Kidney (tissue), 14 donors: ENCODE measurements around the gene CABCOCO1. TPM values are rescaled to one million over a fixed set of nuclear protein-coding genes. Genes with fewer than 3 reads are reported as not detected.

Experiments
- DNase-seq, 5 donors: peaks; one replicate each; pipeline ENCODE4 v3.0.0-alpha.2; 2013 to 2020
- FAIRE-seq: peaks from 2 replicates; lab custom pipeline; 2012; peaks lifted over from hg19 to GRCh38; lab: Jason Lieb, UNC
- H3K27ac ChIP-seq, 2 donors: one replicate each; pipeline ENCODE4 v1.7.0; 2013; ENCODE audit warnings: low read depth in 2 of 2, low read length in 2 of 2, inconsistent platforms in 1 of 2
- H3K27me3 ChIP-seq: one replicate; pipeline ENCODE4 v1.7.1; 2013; ENCODE audit warnings: low read length, inconsistent platforms; ENCODE audit not compliant: control insufficient read depth, insufficient read depth
- H3K36me3 ChIP-seq, 3 donors: one replicate each; pipeline versions ENCODE4 v1.7.0 to v1.7.1; 2013; ENCODE audit warnings: low read length in 3 of 3, control low read depth in 1 of 3, inconsistent platforms in 1 of 3; ENCODE audit not compliant: insufficient read depth in 3 of 3, control insufficient read depth in 2 of 3
- H3K4me1 ChIP-seq, 3 donors: one replicate each; pipeline versions ENCODE4 v1.7.0 to v1.7.1; 2013; ENCODE audit warnings: low read length in 3 of 3, inconsistent platforms in 1 of 3, low read depth in 1 of 3; ENCODE audit not compliant: control insufficient read depth in 2 of 3, insufficient read depth in 2 of 3
- H3K4me3 ChIP-seq, 3 donors: one replicate each; pipeline versions ENCODE4 v1.7.0 to v1.8.1; 2013; ENCODE audit warnings: low read length in 3 of 3, control low read depth in 1 of 3, inconsistent platforms in 1 of 3
- H3K9ac ChIP-seq, 3 donors: one replicate each; pipeline versions ENCODE4 v1.7.0 to v1.7.1; 2013; ENCODE audit warnings: low read length in 3 of 3, control low read depth in 1 of 3, inconsistent platforms in 1 of 3
- H3K9me3 ChIP-seq, 3 donors: one replicate each; pipeline versions ENCODE4 v1.7.0 to v1.7.1; 2013; ENCODE audit warnings: low read length in 3 of 3, control low read depth in 1 of 3, inconsistent platforms in 1 of 3; ENCODE audit not compliant: control insufficient read depth in 2 of 3, insufficient read depth in 1 of 3
- intact Hi-C: fragments of 100-400 bp; cut with DNase I; formaldehyde crosslinking; loops from one replicate; pipeline ENCODE4 v1.11.1; 2022
- polyA plus RNA-seq: library from polyadenylated mRNA; stranded (reverse); fragments of 350-450 nt; fragmentation: Illumina TruSeq; extraction: RNeasy Lipid Tissue Mini Kit (QIAGEN cat#74804); gene quantifications from one replicate; pipeline ENCODE4 v1.2.3, GENCODE V29; 2014; ENCODE audit warnings: low read depth, low replicate concordance; ENCODE audit not compliant: insufficient read depth
- total RNA-seq: library from RNA; stranded (reverse); fragmentation: NEBNext Ultra II Directional; extraction: Animal tissue kit (Norgen Biotek cat#: 25700); gene quantifications from one replicate; pipeline ENCODE4 v1.2.1, GENCODE V29; 2021
- TF ChIP-seq, protein P1 (sequence below): IDR thresholded peaks from 3 replicates; pipeline ENCODE4 v1.5.1; 2012; ENCODE audit warnings: mild to moderate bottlenecking, moderate library complexity, borderline replicate concordance; ENCODE audit not compliant: insufficient read depth; ENCODE audit errors: extremely low read depth
- donor health status: control.
- donor health status: control.
- donor health status: control.
- donor health status: control.
- donor health status: control.
- donor health status: DM: yes; HTN: yes; CAD: no.
- donor health status: Normal renal cell carcinoma (clear cell type).

Gene CABCOCO1
- total and polyA plus RNA-seq, 2 donors from 2014 or later, result 1.5 to 2.3 TPM

DNA sequence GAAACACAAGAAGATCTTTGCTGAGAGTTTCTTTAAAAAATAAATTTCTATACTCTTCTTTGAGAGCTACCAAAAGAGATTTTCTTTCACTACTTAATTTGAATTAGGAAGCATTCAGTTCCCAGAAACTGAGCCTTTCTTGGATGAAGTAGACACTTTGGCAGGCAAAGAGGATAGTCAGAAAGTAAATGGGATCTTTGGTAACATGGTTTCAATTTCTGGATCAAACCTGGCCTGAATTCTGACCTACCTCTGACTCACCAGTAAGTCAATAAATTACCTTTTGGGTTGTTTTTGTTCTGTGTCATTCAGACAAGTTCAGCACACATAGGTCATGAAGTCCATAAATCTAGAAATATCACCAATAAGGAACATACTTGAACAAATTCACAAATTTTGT lies 26.8 kb upstream of the CABCOCO1 start:
- no peaks in the 10 kb centered on the region for H3K4me1 ChIP-seq
- TF ChIP-seq, protein P1, sequence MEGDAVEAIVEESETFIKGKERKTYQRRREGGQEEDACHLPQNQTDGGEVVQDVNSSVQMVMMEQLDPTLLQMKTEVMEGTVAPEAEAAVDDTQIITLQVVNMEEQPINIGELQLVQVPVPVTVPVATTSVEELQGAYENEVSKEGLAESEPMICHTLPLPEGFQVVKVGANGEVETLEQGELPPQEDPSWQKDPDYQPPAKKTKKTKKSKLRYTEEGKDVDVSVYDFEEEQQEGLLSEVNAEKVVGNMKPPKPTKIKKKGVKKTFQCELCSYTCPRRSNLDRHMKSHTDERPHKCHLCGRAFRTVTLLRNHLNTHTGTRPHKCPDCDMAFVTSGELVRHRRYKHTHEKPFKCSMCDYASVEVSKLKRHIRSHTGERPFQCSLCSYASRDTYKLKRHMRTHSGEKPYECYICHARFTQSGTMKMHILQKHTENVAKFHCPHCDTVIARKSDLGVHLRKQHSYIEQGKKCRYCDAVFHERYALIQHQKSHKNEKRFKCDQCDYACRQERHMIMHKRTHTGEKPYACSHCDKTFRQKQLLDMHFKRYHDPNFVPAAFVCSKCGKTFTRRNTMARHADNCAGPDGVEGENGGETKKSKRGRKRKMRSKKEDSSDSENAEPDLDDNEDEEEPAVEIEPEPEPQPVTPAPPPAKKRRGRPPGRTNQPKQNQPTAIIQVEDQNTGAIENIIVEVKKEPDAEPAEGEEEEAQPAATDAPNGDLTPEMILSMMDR, result no peak
- no peaks in the 10 kb centered on the region for H3K9me3 ChIP-seq
- no peak for DNase-seq
- no peak overlapping the region for H3K9ac ChIP-seq
- H3K27me3 ChIP-seq, result no peaks in the 10 kb centered on the region
- FAIRE-seq, result no peak
- H3K36me3 ChIP-seq, result no peaks in the 10 kb centered on the region
- no peak overlapping the region for H3K4me3 ChIP-seq
- intact Hi-C loops, result no loop called here
- no peak overlapping the region for H3K27ac ChIP-seq

DNA sequence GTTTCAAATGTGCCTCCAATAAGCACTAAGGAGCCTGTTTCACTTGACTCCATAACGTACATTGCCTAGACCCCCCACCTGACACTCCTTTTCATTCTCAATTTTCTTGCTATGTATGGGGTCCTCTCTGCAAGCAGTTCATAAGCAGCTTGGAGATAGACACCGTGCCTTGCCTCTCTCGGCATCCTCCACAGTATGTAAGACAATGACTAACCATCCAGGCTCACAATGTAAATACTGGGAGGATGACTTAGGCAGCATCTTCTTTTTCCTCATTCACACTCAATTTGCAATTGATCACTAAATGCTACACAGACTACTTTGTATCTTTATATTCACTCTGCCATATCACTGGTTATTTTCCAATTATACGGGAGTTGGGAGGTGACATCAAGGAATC lies 22.8 kb upstream of the CABCOCO1 start:
- TF ChIP-seq, protein P1, result no peak
- intact Hi-C loops, result no loop called here
- peaks cover 0 to 5% (median 3%) of the 10 kb centered on the region in 3 donors for H3K4me1 ChIP-seq
- H3K36me3 ChIP-seq, result no peaks in the 10 kb centered on the region
- no peak overlapping the region for H3K27ac ChIP-seq
- H3K4me3 ChIP-seq, result no peak overlapping the region
- no peak overlapping the region for H3K9ac ChIP-seq
- DNase-seq, result no peak
- no peaks in the 10 kb centered on the region for H3K9me3 ChIP-seq
- H3K27me3 ChIP-seq, result no peaks in the 10 kb centered on the region
- no peak for FAIRE-seq

DNA sequence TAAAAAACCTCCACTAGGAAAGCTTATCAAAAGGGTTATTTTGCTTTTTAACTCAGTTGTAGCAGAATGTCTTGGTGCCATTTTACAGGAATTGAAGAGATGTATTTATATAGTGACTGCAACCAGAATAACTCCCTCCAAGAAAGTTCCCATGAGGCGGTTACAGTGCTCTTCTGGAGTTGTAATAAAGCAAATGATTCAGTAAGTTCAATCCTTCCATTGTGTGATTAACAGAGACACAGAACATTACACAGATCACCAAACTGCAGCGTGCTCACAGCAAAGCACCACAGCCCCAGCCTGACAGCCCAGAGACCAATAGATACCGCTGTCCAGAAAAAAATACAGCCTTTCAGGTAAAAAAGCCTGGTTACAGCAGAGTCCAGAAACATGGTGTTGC lies 21.9 kb upstream of the CABCOCO1 start:
- TF ChIP-seq, protein P1, result no peak
- no peak for FAIRE-seq
- Histone ChIP-seq H3K27me3 (no peaks in the 10 kb centered on the region), H3K4me1 (peaks cover 0 to 5% (median 3%) of the 10 kb centered on the region in 3 donors), H3K4me3 (no peak overlapping the region), H3K9ac (no peak overlapping the region), H3K27ac (no peak overlapping the region), H3K9me3 (no peaks in the 10 kb centered on the region), H3K36me3 (no peaks in the 10 kb centered on the region)
- DNase-seq, result no peak
- intact Hi-C loops, result no loop called here

DNA sequence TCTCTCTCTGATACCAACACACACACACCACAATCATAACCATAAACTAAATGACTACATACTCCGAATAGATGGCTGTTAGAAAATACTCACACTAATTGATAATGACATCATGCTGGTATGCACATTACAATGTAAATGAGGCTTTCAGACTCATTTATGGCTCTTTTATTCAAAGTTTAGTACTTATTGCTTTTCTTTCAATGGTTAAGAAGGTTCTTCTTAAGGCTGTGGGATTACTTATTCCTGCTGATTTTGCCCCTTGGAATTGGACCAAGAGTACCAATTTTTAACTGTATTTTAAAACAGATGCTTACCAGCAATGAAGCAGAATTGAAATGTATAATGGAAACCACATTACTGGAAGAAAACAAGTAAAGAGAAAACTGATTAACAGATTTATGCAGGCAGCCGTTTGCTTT lies 20.6 kb upstream of the CABCOCO1 start:
- TF ChIP-seq, protein P1, result no peak
- DNase-seq (no peak), FAIRE-seq (no peak)
- intact Hi-C loops, result no loop called here
- Histone ChIP-seq H3K27me3 (no peaks in the 10 kb centered on the region), H3K27ac (no peak overlapping the region), H3K36me3 (no peaks in the 10 kb centered on the region), H3K9me3 (no peaks in the 10 kb centered on the region), H3K4me3 (no peak overlapping the region), H3K4me1 (peaks cover 0 to 5% (median 3%) of the 10 kb centered on the region in 3 donors), H3K9ac (no peak overlapping the region)
